NCI-H2081 treated with DMSO at 0.1 percent for 48 hours (cell line): ENCODE measurements around the gene TBX4.
"Not testable (repeated sequence)": the region's sequence is repeated elsewhere in the genome, so short reads cannot be mapped to it uniquely, and the experiment has no call there.

Source experiments
- DNase-seq: peaks from one replicate; lab custom pipeline; 2025; lab: John Stamatoyannopoulos, UW

Gene TBX4

GRCh38 chr17:61527441-61527840 is 75.2 kb downstream of the TBX4 start:
- not testable (repeated sequence) for DNase-seq

- no peak for DNase-seq
Measured at GRCh38 chr17:61528171-61528570, 75.9 kb downstream of the TBX4 start.

GRCh38 chr17:61531223-61531622 is 79.0 kb downstream of the TBX4 start:
- DNase-seq, result no peak

- no peak for DNase-seq
Measured at GRCh38 chr17:61532826-61533225, 80.6 kb downstream of the TBX4 start.

- no peak for DNase-seq
Measured at GRCh38 chr17:61533797-61534196, 81.6 kb downstream of the TBX4 start.

GRCh38 chr17:61534414-61534813 is 82.2 kb downstream of the TBX4 start:
- no peak for DNase-seq
